Peyer's patch (tissue), 4 donors: Measurements from ENCODE around the gene IL20RB. TPM values are rescaled to one million over a fixed set of nuclear protein-coding genes. Genes with fewer than 3 reads are reported as not detected.
"Not testable (repeated sequence)": the region's sequence is repeated elsewhere in the genome, so short reads cannot be mapped to it uniquely, and the experiment has no call there.

Source experiments
- DNase-seq, 3 donors: peaks; one replicate each; pipeline ENCODE4 v3.0.0-alpha.2; 2017 to 2019
- H3K27ac ChIP-seq, 4 donors: fragments of 200-600 bp; sonication (generic); one replicate each; pipeline ENCODE4 v1.5.1; 2016 to 2019
- H3K27me3 ChIP-seq, 2 donors: fragments of 200-600 bp; sonication (generic); one replicate each; pipeline ENCODE4 v1.5.1; 2019
- H3K36me3 ChIP-seq, 3 donors: fragments of 200-600 bp; sonication (generic); one replicate each; pipeline ENCODE4 v1.5.1; 2016 to 2019
- H3K4me1 ChIP-seq, 4 donors: fragments of 200-600 bp; sonication (generic); one replicate each; pipeline ENCODE4 v1.5.1; 2016 to 2019
- H3K4me3 ChIP-seq, 4 donors: fragments of 200-600 bp; sonication (generic); 1 replicate in 3 of 4; 2 replicates in 1 of 4; pipeline ENCODE4 v1.5.1; 2016 to 2019; ENCODE audit warnings: mild to moderate bottlenecking in 1 of 4
- H3K9me3 ChIP-seq, 4 donors: fragments of 200-600 bp; sonication (generic); one replicate each; pipeline ENCODE4 v1.5.1; 2016 to 2019; ENCODE audit warnings: mild to moderate bottlenecking in 1 of 4
- POLR2A ChIP-seq, 2 donors: fragments of 450-650 bp; IDR thresholded peaks; one replicate each; pipeline ENCODE4 v1.5.1; 2017; ENCODE audit warnings: antibody characterized with exemption in 2 of 2, mild to moderate bottlenecking in 2 of 2, moderate library complexity in 2 of 2
- total RNA-seq, 4 donors: library from RNA; depleted of rRNA; stranded (reverse); fragments of >200 nt; gene quantifications; one replicate each; pipeline ENCODE4 v1.1.0, GENCODE V29; 2016
- TF ChIP-seq, protein P1 (sequence below), 6 experiments: fragments of 450-650 bp in 4 of 6; fragments of 200-600 bp in 2 of 6; sonication (generic) in 1 of 6; IDR thresholded peaks; one replicate each; pipeline ENCODE4 v1.5.1; 2017 to 2019; ENCODE audit warnings: antibody characterized with exemption in 6 of 6, mild to moderate bottlenecking in 3 of 6, moderate library complexity in 1 of 6

Gene IL20RB
- total RNA-seq, 4 donors from 2014 or later, result 0.54 to 1.7 (median 0.81) TPM

- Histone ChIP-seq H3K27me3 (no peaks in the 10 kb centered on the region), H3K27ac (no peak overlapping the region), H3K36me3 (no peaks in the 10 kb centered on the region), H3K4me1 (peaks cover 0 to 16% (median 0%) of the 10 kb centered on the region in 4 donors), H3K4me3 (no peak overlapping the region), H3K9me3 (no peaks in the 10 kb centered on the region)
- TF ChIP-seq POLR2A (IDR thresholded peaks at IDR 0.05), result no peak
- TF ChIP-seq, protein P1, sequence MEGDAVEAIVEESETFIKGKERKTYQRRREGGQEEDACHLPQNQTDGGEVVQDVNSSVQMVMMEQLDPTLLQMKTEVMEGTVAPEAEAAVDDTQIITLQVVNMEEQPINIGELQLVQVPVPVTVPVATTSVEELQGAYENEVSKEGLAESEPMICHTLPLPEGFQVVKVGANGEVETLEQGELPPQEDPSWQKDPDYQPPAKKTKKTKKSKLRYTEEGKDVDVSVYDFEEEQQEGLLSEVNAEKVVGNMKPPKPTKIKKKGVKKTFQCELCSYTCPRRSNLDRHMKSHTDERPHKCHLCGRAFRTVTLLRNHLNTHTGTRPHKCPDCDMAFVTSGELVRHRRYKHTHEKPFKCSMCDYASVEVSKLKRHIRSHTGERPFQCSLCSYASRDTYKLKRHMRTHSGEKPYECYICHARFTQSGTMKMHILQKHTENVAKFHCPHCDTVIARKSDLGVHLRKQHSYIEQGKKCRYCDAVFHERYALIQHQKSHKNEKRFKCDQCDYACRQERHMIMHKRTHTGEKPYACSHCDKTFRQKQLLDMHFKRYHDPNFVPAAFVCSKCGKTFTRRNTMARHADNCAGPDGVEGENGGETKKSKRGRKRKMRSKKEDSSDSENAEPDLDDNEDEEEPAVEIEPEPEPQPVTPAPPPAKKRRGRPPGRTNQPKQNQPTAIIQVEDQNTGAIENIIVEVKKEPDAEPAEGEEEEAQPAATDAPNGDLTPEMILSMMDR (IDR thresholded peaks at IDR 0.05), result no peak
- DNase-seq, result no peak
Observed at GRCh38 chr3:136959599-136959998, 1.8 kb downstream of the IL20RB start.

DNA sequence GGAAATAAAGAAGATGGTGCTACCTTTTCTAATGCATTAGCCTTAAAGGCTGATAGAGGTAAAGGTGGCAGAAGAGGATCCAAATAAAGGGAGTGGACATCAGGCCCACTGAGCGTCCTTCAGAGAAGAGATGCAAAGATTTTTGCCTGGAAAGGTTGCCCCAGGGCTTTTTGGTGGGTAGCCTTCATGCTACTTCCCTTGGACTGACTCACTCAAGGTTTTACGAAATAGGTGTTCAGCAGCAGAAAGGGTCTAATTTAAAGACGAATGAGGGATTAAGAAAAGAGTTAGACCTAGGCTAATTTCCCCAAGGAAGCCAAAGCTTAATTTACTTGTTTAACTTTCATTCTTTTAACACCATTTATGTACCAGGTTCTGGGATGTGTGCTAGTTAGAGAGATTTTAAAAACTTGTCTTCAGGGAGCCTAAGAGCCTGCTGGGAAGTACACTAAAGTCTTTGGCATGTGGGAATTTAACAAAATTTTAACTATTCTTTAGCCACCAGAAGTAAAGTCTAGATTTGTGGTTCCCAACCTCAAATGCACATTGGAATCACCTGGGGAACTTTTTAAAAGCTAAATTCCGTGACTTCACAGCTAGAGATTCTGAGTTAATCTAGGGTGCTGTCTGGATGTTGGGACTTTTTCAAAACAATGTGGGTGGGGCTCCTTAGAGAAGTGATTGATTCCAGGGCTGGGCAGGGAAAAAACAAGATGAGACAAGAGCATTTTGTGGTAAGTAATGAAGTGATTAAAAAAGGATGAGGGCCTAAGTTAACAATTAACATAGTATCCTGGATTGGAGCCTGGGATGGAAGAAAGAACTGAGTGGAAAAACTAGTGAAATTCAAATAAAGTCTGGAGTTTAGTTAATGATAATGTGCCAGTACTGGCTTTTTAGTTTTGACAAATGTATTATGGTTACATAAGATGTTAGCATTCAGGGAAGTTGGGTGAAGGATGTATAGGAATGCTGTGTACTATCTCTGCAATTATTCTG is 3.4 kb downstream of the IL20RB start:
- Histone ChIP-seq H3K4me3 (no peak overlapping the region), H3K4me1 (peaks cover 0 to 5% (median 0%) of the 10 kb centered on the region in 4 donors), H3K36me3 (no peaks in the 10 kb centered on the region), H3K27me3 (no peaks in the 10 kb centered on the region), H3K9me3 (no peaks in the 10 kb centered on the region), H3K27ac (no peak overlapping the region)
- TF ChIP-seq, protein P1 (IDR thresholded peaks at IDR 0.05), result no peak
- TF ChIP-seq POLR2A (IDR thresholded peaks at IDR 0.05), result no peak
- DNase-seq, result no peak

- H3K36me3 ChIP-seq, result no peaks in the 10 kb centered on the region
- H3K27me3 ChIP-seq, result no peaks in the 10 kb centered on the region
- no peaks in the 10 kb centered on the region for H3K4me1 ChIP-seq
- H3K9me3 ChIP-seq, result no peaks in the 10 kb centered on the region
- H3K4me3 ChIP-seq, result no peak overlapping the region
- TF ChIP-seq, protein P1 (IDR thresholded peaks at IDR 0.05), result no peak
- no peak for TF ChIP-seq POLR2A (IDR thresholded peaks at IDR 0.05)
- H3K27ac ChIP-seq, result no peak overlapping the region
- no peak for DNase-seq
Observed at GRCh38 chr3:136962927-136963326, 5.1 kb downstream of the IL20RB start.

- H3K27me3 ChIP-seq, H3K36me3 ChIP-seq, DNase-seq, H3K4me3 ChIP-seq, H3K27ac ChIP-seq, H3K4me1 ChIP-seq, H3K9me3 ChIP-seq: not testable (repeated sequence)
Observed at GRCh38 chr3:136969539-136969938, 11.8 kb downstream of the IL20RB start.

- DNase-seq, result no peak
- no peaks in the 10 kb centered on the region for H3K36me3 ChIP-seq
- H3K27ac ChIP-seq, result no peak overlapping the region
- no peak overlapping the region for H3K4me3 ChIP-seq
- H3K27me3 ChIP-seq, result no peaks in the 10 kb centered on the region
- H3K4me1 ChIP-seq, result no peaks in the 10 kb centered on the region
- TF ChIP-seq, protein P1 (IDR thresholded peaks at IDR 0.05), result no peak
- no peak for TF ChIP-seq POLR2A (IDR thresholded peaks at IDR 0.05)
- H3K9me3 ChIP-seq, result no peaks in the 10 kb centered on the region
Observed at GRCh38 chr3:136973352-136973751, 15.6 kb downstream of the IL20RB start.

DNA sequence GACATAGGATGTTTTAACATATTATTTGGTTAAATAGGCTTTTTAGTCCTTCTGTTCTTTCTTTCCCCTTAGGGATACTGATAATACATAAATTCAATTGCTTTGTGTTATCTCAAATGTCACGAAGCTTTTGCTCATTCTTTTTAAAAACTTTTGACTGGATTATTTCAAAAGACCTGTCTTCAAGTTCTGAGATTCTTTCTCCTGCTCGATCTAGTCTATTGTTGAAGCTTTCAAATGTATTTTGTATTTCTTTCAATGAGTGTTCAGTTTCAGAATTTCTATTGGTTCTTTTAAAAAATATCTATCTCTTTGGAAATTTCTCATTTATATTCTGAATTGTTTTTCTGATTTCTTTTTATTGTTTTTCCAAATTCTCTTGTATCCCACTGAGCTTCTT is 16.9 kb downstream of the IL20RB start:
- Histone ChIP-seq H3K4me1 (no peaks in the 10 kb centered on the region), H3K9me3 (no peaks in the 10 kb centered on the region), H3K4me3 (no peak overlapping the region), H3K36me3 (no peaks in the 10 kb centered on the region), H3K27ac (no peak overlapping the region), H3K27me3 (no peaks in the 10 kb centered on the region)
- TF ChIP-seq, protein P1 (IDR thresholded peaks at IDR 0.05), result no peak
- TF ChIP-seq POLR2A (IDR thresholded peaks at IDR 0.05), result no peak
- DNase-seq, result no peak
